Measurements from ENCODE around the gene PIKFYVE.
A peak's percentile ranks its signal among the peaks of the same experiment; 100 is the strongest.
"Not testable (repeated sequence)": the region's sequence is repeated elsewhere in the genome, so short reads cannot be mapped to it uniquely, and the experiment has no call there.

Gene PIKFYVE

DNA sequence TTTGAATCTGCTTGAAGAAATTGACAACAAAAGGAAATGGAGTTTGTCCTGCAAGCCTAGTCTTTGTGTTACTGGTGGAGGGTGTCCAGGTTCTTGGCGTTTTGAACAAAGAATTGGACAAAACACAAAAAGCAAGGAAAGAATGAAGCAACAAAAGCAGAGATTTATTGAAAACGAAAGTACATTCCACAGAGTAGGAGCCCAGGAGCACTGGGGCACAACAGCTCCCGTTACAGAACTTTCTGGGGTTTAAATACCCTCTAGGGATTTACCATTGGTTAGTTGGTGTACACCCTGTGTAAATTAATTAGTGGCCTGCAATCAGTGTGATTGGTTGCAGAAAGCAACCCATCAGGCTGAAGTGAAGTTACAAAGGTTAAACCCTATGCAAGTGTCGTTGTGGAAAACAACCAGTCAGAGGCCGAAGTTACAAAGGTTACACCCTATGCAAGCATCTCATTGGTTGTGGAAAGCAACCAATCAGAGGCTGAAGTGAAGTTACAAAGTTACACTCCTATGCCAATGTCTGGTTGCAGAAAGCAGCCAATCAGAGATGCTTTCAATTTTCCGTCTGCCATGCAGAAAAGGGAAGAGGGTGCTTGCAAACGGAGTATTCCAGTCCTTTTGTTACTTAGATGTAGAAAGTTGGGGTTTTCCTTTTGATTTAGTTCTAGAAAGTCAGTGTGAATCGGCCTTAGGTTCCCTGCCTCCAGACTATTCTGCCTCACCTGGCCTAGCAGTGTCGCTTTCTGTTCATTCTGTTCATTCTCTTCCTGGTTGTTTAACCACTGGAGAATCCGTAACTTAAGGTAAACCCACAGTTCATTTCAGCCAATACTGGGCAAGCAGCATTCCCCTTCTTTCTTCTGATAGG lies 92.9 kb downstream of the PIKFYVE start:
- no peak for DNase-seq

DNA sequence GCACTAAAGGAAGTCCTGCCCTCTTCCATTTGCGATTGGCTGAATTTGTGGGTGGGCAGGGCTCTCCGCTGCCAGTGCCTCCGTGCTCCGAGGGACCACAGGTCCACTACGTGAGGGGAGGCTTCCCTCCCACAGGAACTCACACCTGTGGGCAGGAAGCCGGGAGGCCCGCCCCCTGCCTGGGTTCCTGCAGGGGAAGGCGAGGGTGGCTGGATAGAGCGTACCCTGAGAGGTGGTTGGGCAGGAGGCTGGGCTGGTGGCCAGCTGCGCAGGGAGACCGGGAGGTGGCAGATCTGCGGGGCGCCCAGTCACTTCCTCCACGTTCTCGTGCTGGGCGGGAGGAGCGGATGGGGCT lies 93.6 kb downstream of the PIKFYVE start:
- DNase-seq, result peak in 4 of 58 donors; percentile 5 to 29 (median 24)

DNA sequence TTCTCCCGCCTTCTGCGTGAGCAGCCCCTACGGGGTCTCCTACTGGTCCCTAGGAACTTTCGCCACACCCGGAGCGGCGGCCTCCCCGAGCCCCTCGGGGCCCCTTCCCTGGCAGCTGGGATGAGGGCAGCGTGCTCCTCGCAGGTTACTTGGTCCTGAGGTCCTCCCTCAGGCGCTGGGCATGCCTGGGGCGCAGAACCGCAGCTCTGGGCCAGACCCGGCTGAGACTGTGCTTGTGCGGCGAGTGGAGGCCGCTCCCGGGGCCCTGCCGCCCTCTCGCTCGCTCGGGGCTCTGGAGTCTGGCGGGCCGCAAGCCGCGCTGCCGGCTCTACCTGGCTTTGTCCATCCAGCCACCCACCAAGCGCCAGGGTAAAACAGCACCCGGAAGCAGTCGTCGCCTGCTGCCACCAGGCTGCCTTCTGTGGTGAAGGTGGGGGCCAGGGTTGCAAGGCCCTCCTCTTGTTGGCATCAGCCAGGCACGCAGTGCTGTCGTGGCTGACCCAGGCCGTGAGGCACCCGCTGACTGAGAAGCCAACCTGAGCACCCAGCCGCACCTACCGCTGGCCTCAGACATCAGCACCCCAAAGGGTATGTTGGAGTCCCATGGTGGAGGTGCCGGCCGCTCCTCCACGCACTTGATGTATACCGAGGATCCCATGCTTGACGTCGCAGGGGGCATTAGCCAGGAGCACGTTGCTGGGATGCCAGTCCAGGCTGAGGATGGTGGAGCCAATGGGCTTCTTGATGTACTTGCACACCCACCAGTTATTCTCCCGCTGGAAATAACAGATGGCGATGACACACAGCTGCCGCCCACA lies 94.4 kb downstream of the PIKFYVE start:
- DNase-seq, result peak in 8 of 58 donors; percentile 4 to 30 (median 16)

DNA sequence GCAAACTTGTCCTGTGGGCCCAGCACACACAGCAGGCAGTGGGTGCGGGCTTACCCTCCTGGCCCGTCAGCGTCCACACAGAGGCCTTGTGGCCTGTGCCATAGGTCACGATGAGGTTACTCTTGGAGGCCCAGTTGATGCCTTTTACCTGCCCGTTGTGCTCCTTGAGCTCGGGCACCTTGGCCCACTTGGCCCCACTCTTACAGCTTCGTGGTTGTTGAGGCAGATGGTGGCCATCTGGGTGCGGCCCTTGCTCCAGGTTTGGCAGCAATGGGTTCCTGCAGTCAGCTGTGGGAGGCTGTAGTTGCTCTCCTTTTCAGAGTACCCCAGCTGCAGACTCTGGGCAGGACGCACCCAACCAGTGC lies 95.0 kb downstream of the PIKFYVE start:
- no peak for DNase-seq

DNA sequence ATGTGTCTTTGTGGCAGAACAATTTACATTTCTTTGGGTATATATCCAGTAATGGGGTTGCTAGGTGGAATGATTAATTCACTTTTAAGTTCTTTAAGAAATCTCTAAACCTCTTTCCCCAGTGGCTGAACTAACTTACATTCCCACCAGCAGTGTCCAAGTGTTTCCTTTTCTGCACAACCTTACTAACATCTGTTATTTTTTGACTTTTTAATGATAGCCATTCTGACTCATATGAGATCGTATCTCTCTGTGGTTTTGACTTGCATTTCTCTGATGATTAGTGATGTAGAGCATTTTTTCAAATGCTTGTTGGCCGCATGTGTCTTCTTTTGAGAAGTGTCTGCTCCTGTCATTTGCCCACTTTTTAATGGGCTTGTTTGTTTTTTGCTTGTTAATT lies 97.4 kb downstream of the PIKFYVE start:
- DNase-seq, result no peak

DNA sequence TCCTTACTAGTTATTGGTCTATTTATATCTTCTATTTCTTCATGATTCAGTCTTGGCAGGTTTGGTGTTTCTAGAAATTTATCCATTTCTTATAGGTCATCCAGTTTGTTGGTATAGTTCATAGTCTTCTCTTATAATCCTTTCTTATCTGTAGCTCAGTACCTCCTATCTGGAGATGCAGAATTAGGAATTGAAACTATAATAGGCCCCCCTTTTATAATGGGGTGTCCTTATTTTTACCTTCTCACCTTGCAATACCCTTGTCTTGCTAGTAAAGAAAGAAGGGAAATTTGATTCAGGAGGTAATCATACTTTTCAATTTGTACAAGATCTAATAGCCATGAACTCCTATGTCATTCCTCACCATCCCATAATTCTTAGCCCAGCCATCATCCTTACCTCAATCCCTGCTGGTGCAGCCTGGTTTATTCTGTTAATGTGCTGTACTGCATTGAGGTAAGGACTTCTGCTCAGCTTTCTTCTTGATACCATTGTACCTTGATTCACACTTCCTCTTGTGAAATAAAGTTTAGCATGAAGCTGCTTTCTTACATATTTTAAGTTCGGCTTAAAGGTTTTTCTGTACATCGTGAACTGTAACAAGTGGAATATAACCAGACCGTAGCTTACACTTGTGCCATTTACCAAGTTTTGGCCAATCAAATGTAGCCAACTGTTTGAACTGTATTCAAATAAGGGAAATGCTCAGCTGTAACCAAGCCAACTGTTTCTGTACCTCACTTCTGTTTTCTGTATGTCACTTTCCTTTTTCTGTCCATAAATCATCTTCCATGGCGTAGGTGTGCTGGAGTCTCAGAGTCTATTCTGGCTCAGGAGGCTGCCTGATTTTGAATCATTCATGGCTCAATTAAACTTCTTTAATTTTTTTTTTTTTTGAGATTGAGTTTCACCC lies 100.4 kb downstream of the PIKFYVE start:
- no peak for DNase-seq

DNA sequence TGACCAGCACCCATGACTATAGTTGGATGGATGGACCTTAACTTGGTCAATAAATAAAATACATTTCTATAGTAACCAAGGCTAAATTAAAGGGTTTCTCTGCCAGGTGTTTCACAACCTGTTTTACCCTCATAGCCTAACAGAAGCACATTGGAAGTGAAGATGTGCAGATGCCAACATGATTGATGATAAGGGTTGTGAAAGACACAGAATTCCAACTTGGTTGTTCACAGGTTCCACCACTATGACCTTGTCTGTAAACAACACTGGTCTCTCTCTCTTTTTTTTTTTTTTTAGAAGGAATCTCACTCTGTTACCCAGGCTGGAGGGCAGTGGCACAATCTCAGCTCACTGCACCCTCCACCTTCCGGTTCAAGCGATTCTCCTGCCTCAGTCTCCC lies 103.0 kb downstream of the PIKFYVE start:
- no peak for DNase-seq

DNA sequence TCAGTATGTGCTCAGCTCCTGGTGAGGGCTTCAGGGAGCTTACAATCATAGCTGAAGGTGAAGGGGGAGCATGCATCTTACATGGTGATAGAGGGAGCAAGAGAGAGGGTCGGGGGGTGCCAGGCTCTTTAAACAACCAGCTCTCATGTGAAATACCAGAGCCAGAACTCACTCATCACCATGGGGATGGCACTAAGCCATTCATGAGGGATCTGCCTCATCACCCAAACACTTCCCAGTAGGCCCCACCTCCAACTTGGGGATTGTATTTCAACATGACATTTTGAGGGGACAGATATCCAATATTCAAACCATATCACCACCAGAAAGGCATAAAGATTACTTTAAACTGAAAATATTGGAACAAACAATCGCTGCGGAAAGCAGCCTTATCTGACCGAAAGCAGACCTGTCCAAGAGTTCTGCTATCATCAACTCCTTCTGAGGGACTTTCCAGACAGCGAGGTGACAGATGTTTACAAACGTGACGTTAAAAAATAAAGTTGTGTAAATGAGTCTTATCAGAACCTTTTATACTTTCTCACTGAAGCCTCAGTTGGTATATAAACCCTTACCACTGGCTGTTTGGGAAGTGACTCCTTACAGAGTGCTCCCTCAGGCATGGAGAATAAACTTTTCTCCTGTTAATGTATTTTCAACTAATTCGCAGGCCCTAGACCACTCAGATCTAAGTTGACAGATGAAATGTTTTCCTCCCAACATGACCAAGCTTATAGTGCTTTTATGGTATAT lies 105.0 kb downstream of the PIKFYVE start:
- no peak for DNase-seq

DNA sequence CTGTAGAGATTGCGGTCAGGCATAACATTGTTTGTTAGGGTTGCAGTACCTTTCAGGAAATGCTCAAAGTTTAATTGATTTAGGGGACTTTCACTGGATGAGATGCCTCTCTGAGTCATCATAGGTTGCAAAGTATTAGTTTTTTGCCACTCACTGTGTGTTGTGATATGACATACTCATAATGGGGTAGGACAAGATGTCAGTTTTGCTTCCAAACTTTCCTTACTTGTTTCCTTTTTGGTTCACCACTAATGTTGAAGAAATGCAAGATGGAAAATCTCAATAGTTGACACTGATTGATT lies 105.5 kb downstream of the PIKFYVE start:
- DNase-seq, result no peak

DNA sequence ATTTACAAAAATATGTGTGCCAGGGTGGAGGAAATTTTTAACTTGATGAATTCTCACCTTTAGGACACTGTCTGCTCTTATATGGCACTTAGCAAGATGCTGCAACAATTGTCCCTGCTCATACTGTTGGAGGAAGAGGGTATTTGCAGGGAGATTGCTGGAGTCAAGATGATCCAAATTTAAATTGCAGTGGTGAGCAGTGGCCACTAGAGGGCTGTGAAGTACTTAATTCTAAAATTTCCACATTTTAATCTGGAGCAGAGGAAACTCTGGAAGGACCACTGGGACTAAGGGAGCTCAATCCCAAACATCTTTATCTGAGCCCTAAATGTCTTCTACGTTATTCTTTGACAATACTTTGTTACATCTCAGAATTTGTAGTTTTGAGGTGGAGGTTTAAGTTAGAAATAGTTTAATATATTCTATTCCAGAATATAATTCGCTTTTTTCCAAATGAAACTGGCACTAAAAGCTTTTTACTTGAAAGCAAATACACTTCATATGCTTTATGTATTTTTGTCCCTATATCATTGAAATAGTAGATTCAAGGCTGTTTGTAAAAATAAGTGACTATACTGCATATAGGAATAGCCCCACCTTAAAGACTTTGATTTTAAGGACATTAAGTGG lies 107.5 kb downstream of the PIKFYVE start:
- DNase-seq, result peak in 11 of 58 donors; percentile 3 to 43 (median 12)

DNA sequence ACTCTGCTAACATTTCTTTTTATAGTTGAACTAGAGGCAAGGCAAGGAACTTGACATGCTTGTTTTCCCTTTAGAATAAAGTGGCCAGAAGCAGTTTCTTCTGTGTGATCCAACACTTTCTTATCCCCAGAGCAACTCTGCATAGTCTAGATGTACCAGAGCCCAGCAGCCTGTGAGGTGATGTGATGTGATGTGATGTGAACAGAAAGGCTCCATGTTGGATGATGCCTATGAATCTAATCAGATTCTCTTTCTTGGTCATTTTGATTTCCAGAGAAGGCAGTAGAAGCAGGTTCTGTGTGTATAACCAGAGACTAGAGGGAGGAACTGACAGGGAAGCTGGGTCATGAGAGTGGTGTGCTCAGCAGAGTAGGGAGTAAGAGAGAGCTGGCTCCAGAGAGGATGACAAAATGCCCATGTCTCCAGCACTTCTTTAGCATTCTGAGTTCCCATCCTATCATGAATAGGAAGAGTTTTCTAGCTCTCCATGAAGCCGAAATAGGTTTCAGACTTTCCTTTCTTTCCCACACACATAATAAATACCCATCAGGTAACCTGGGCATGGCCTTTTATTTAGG lies 109.5 kb downstream of the PIKFYVE start:
- DNase-seq, result no peak

DNA sequence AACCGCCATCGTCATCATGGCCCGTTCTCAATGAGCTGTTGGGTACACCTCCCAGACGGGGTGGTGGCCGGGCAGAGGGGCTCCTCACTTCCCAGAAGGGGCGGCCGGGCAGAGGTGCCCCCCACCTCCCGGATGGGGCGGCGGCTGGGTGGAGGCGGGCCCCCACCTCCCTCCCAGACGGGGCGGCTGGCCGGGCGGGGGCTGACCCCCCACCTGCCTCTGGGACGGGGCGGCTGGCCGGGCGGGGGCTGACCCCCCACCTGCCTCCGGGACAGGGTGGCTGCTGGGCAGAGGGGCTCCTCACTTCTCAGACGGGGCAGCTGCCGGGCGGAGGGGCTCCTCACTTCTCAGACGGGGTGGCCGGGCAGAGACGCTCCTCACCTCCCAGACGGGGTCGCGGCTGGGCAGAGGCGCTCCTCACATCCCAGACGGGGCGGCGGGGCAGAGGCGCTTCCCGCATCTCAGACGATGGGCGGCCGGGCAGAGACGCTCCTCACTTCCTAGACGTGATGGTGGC lies 111.3 kb downstream of the PIKFYVE start:
- DNase-seq, result not testable (repeated sequence)

DNA sequence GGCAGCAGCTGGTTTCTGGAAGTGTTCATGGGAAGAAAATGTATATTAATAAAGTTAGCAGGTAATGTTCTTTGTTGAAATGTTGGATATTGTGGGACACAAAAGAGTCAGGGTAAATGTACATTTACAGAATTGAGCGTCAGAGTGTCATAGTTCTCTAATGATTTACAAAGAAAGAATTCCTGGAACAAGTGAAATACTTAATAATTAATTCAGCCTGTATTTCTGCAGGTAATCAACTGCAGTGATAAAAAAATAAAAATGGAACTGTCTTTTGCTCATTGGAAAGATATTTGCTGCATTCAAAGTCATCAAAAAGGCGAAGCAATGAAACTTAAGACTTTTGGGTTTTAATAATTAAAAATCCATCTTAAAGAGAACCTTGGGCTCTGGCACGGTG lies 113.1 kb downstream of the PIKFYVE start:
- no peak for DNase-seq

DNA sequence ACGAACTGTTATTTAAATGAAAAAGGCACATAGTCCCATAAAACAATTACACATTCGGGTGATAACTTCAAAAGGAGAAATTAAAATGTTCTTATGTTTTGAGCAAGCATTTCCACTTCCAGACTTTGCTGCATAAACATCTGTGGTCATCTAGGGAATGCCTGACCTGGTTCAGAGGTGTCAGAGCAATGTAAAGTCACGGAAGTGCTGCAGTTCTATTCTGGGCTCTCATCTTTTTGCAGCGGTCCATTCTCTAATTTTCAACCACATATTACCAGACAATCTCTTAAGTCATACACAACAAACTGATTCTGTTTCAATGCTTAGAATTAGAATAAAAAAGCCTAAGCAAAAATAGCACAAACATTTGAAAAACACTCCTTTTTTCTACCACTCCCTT lies 118.6 kb downstream of the PIKFYVE start:
- DNase-seq, result no peak

DNA sequence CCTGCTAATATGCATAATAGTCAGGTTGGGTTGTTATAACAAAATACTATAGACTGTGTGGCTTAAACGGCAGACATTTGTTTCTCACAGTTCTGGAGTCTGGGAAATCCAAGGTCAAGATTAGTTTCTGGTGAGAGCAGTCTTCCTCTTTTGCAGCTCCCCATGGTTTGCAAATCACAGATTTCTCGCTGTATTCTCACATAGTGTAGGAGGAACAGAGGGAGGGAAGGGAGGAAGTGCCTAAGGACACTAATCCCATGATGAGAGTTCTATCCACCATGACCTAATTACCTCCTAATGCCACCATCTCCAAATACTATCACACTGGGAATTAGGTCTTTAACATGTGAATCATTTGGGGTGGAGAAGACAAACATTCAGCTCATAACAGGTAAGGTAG lies 120.5 kb downstream of the PIKFYVE start:
- no peak for DNase-seq

DNA sequence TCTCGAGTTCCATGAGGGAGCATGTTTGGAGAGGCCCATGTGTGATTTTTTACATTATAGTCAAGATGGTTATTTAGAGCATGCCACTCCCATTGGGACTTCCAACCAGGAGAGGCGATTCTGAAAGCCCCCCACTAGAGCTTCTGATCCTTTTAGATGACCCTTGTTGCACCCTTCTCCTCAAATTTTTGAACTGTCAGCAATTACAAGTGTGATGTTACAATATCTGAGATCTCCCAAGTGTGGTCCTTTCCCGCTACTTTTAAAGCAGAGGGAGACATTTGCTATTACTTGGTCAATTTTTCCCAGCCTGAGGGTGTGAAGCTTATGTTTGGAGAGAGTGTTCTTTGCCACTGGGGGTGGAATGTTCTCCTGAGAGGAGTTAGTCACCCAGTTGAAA lies 123.9 kb downstream of the PIKFYVE start:
- no peak for DNase-seq

DNA sequence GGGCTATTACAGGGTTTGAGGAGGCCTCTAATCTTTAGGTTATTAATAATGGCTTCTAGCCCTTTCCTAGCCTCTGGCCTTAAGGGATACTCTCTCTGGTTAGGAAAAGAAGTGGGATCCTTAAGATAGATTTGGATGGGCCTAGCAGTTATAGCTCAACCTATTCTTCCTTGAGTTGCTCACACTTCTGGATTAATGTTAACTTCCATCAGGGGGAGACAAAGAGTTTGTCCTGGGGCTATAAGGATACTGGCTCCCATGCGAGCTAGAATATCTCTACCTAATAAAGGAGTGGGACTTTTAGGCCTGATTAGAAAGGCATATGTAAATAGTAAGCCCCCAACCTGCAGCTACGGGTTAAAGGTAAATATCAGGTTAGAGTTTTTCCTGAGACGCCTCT lies 126.2 kb downstream of the PIKFYVE start:
- DNase-seq, result no peak

DNA sequence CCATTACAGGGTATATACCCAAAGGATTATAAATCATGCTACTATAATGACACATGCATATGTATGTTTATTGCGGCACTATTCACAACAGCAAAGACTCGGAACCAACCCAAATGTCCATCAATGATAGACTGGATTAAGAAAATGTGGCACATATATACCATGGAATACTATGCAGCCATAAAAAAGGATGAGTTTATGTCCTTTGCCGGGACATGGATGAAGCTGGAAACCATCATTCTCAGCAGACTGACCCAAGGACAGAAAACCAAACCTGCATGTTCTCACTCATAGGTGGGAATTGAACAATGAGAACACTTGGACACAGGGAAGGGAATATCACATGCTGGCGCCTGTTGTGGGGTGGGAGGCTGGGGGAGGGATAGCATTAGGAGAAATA lies 130.7 kb downstream of the PIKFYVE start:
- DNase-seq, result not testable (repeated sequence)

DNA sequence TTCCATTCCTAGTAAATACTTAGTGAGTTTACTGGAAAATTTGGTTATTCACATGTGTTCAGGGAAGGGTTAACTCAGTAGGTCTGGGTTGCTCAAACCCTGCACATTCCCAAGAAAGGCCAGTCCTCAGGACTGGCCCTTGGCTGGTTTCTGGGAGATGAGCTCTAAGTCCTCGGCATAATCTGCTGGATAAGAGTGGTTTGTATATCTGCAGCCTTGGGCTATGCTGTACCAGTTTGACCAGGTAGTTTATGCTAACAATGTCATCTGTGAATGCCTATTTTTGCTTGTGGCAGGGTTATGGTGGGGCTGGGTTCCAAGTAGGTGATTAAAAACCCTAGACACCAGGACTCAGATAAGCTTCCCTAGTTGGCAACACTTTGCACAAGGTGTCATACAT lies 133.1 kb downstream of the PIKFYVE start:
- DNase-seq, result no peak
